HEK293 (cell line): ENCODE data around the gene RHOT2.

ENCODE experiments used
- TF ChIP-seq, protein P1 (sequence below): fragments of 450-650 bp; formaldehyde crosslinking; IDR thresholded peaks from 2 replicates; pipeline ENCODE4 v1.5.1; 2016; ENCODE audit warnings: missing biosample characterization, missing genetic modification characterization
- TF ChIP-seq, protein P2 (sequence below): fragments of 450-650 bp; formaldehyde crosslinking; IDR thresholded peaks from 2 replicates; pipeline ENCODE4; 2016; ENCODE audit warnings: missing biosample characterization, missing genetic modification characterization
- TF ChIP-seq, protein P3 (sequence below): fragments of 450-650 bp; formaldehyde crosslinking; IDR thresholded peaks from 2 replicates; pipeline ENCODE4 v1.5.1; 2016; ENCODE audit warnings: missing biosample characterization, missing genetic modification characterization

DNA sequence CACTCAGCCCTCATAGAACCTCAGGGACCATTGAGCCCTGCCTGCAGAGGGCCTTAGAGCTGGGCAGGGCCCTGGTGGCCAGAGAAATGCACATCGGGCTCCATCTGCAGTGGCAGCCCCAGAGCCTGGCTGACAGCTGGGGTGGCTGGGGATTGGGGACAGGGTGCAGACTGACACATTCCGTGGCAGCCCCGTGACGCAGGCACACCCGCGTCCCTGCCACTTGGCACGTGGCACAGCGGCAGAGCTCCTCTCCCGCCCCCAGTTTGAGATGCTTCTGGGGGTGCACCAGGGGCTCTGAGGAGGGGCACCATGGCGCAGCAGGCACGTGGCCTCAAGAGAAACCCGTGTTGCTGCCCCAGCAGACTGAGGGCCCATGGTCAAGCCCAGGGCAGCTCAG, 35.5 kb downstream of the RHOT2 start:
- TF ChIP-seq, protein P1, sequence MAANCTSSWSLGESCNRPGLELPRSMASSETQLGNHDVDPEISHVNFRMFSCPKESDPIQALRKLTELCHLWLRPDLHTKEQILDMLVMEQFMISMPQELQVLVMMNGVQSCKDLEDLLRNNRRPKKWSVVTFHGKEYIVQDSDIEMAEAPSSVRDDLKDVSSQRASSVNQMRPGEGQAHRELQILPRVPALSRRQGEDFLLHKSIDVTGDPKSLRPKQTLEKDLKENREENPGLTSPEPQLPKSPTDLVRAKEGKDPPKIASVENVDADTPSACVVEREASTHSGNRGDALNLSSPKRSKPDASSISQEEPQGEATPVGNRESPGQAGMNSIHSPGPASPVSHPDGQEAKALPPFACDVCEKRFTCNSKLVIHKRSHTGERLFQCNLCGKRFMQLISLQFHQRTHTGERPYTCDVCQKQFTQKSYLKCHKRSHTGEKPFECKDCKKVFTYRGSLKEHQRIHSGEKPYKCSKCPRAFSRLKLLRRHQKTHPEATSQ: no peak
- TF ChIP-seq, protein P2, sequence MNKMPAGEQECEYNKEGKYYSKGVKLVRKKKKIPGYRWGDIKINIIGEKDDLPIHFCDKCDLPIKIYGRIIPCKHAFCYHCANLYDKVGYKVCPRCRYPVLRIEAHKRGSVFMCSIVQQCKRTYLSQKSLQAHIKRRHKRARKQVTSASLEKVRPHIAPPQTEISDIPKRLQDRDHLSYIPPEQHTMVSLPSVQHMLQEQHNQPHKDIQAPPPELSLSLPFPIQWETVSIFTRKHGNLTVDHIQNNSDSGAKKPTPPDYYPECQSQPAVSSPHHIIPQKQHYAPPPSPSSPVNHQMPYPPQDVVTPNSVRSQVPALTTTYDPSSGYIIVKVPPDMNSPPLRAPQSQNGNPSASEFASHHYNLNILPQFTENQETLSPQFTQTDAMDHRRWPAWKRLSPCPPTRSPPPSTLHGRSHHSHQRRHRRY (tag by site-specific recombination): no peak
- TF ChIP-seq, protein P3, sequence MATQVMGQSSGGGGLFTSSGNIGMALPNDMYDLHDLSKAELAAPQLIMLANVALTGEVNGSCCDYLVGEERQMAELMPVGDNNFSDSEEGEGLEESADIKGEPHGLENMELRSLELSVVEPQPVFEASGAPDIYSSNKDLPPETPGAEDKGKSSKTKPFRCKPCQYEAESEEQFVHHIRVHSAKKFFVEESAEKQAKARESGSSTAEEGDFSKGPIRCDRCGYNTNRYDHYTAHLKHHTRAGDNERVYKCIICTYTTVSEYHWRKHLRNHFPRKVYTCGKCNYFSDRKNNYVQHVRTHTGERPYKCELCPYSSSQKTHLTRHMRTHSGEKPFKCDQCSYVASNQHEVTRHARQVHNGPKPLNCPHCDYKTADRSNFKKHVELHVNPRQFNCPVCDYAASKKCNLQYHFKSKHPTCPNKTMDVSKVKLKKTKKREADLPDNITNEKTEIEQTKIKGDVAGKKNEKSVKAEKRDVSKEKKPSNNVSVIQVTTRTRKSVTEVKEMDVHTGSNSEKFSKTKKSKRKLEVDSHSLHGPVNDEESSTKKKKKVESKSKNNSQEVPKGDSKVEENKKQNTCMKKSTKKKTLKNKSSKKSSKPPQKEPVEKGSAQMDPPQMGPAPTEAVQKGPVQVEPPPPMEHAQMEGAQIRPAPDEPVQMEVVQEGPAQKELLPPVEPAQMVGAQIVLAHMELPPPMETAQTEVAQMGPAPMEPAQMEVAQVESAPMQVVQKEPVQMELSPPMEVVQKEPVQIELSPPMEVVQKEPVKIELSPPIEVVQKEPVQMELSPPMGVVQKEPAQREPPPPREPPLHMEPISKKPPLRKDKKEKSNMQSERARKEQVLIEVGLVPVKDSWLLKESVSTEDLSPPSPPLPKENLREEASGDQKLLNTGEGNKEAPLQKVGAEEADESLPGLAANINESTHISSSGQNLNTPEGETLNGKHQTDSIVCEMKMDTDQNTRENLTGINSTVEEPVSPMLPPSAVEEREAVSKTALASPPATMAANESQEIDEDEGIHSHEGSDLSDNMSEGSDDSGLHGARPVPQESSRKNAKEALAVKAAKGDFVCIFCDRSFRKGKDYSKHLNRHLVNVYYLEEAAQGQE (tag by site-specific recombination): no peak
